ENCODE data around the gene ACOT13. TPM values are rescaled to one million over a fixed set of nuclear protein-coding genes. Genes with fewer than 3 reads are reported as not detected.
A peak's percentile ranks its signal among the peaks of the same experiment; 100 is the strongest.

The ACOT13 gene
- polyA plus RNA-seq, 3 donors = 1.7 to 20.1 (median 14.5) TPM

GRCh38 chr6:24680582-24680981 is 13.7 kb downstream of the ACOT13 start:
- WGBS (ENCODE audit: insufficient coverage) = 100% methylated on average over 2 of the region's 7 CpGs
- Mint-ChIP-seq H3K36me3 (peaks cover 5 to 13% of the 10 kb centered on the region in 2 donors), H3K4me1 (no peaks in the 10 kb centered on the region), H3K27me3 (ENCODE audit: low read depth in 3 of 3) (peaks cover 2 to 3% (median 2%) of the 10 kb centered on the region in 3 donors), H3K27ac (no peak overlapping the region), H3K9me3 (peaks cover 1 to 6% (median 5%) of the 10 kb centered on the region in 7 donors), H3K4me3 (no peak overlapping the region)
- H3K9me3 ChIP-seq (replicated peaks in 1 of 2; ENCODE audit: control insufficient read depth in 1 of 2, insufficient read depth in 1 of 2, low read length in 2 of 2) = no peaks in the 10 kb centered on the region
- H3K79me2 ChIP-seq (ENCODE audit: insufficient read depth, low read length) = no peaks in the 10 kb centered on the region
- no peak for TF ChIP-seq CTCF (IDR thresholded peaks at IDR 0.05)
- DNase-seq = no peak
- no peak overlapping the region for H2AFZ ChIP-seq (ENCODE audit: insufficient read depth, low read depth, low read length, poor library complexity, severe bottlenecking)
- no peak overlapping the region for H3K4me3 ChIP-seq (replicated peaks in 1 of 3; ENCODE audit: low read depth in 2 of 3, low read length in 3 of 3)
- H3K4me2 ChIP-seq (replicated peaks; ENCODE audit: extremely low read depth, low read length, poor library complexity, severe bottlenecking) = no peak overlapping the region
- H3K36me3 ChIP-seq (replicated peaks in 1 of 2; ENCODE audit: control insufficient read depth in 1 of 2, insufficient read depth in 2 of 2, low read length in 2 of 2) = no peaks in the 10 kb centered on the region
- no peak overlapping the region for H3K9ac ChIP-seq (ENCODE audit: insufficient read depth, low read length, poor library complexity, severe bottlenecking)
- intact Hi-C loops (cut with micrococcal nuclease) = no loop called here
- H3K4me1 ChIP-seq (ENCODE audit: control insufficient read depth in 1 of 2, insufficient read depth in 2 of 2, low read length in 2 of 2) = no peaks in the 10 kb centered on the region
- no peaks in the 10 kb centered on the region for H4K20me1 ChIP-seq (ENCODE audit: insufficient read depth, low read length)
- no peaks in the 10 kb centered on the region for H3K27me3 ChIP-seq (ENCODE audit: control insufficient read depth in 2 of 2, insufficient read depth in 2 of 2, low read length in 2 of 2)
- no peak overlapping the region for H3K27ac ChIP-seq (ENCODE audit: low read depth in 1 of 2, low read length in 2 of 2)

- H3K9me3 Mint-ChIP-seq = peaks cover 0 to 4% (median 2%) of the 10 kb centered on the region in 7 donors
- peak overlapping the region in 1 of 7 donors; percentile 13 for H3K27ac Mint-ChIP-seq
- no peak overlapping the region for H3K4me3 Mint-ChIP-seq
- peaks cover 9 to 11% of the 10 kb centered on the region in 2 donors for H3K36me3 Mint-ChIP-seq
- WGBS (ENCODE audit: insufficient coverage) = 80% methylated on average over 5 of the region's 12 CpGs
- Histone ChIP-seq H3K9ac (ENCODE audit: insufficient read depth, low read length, poor library complexity, severe bottlenecking) (no peak overlapping the region), H3K9me3 (replicated peaks in 1 of 2; ENCODE audit: control insufficient read depth in 1 of 2, insufficient read depth in 1 of 2, low read length in 2 of 2) (no peaks in the 10 kb centered on the region), H3K27me3 (ENCODE audit: control insufficient read depth in 2 of 2, insufficient read depth in 2 of 2, low read length in 2 of 2) (no peaks in the 10 kb centered on the region), H2AFZ (ENCODE audit: insufficient read depth, low read depth, low read length, poor library complexity, severe bottlenecking) (no peak overlapping the region), H3K4me3 (replicated peaks in 1 of 3; ENCODE audit: low read depth in 2 of 3, low read length in 3 of 3) (no peak overlapping the region), H3K4me1 (ENCODE audit: control insufficient read depth in 1 of 2, insufficient read depth in 2 of 2, low read length in 2 of 2) (peaks cover 6 to 9% of the 10 kb centered on the region in 2 donors), H3K4me2 (replicated peaks; ENCODE audit: extremely low read depth, low read length, poor library complexity, severe bottlenecking) (no peak overlapping the region), H3K79me2 (ENCODE audit: insufficient read depth, low read length) (no peaks in the 10 kb centered on the region), H3K36me3 (replicated peaks in 1 of 2; ENCODE audit: control insufficient read depth in 1 of 2, insufficient read depth in 2 of 2, low read length in 2 of 2) (no peaks in the 10 kb centered on the region), H3K27ac (ENCODE audit: low read depth in 1 of 2, low read length in 2 of 2) (no peak overlapping the region), H4K20me1 (ENCODE audit: insufficient read depth, low read length) (no peaks in the 10 kb centered on the region)
- TF ChIP-seq CTCF (IDR thresholded peaks at IDR 0.05) = no peak
- intact Hi-C loops (cut with micrococcal nuclease) = no loop called here
- DNase-seq = no peak
- H3K4me1 Mint-ChIP-seq = peaks cover 11% of the 10 kb centered on the region
- H3K27me3 Mint-ChIP-seq (ENCODE audit: low read depth in 3 of 3) = peaks cover 2 to 3% (median 2%) of the 10 kb centered on the region in 3 donors
Observed at GRCh38 chr6:24683297-24684296, 16.7 kb downstream of the ACOT13 start.

Measured in CD14-positive monocyte (primary cell).